Neural progenitor cell (in vitro differentiated cells): ENCODE measurements around the gene CRK. TPM values are rescaled to one million over a fixed set of nuclear protein-coding genes. Genes with fewer than 3 reads are reported as not detected.

Experiments used
- DNase-seq: peaks from one replicate; pipeline ENCODE4 v3.0.0-alpha.2; 2016; ENCODE audit warnings: low spot score
- H2AFZ ChIP-seq: fragments of 200-600 bp; sonication (generic); replicated peaks from 2 replicates; pipeline ENCODE4 v1.6.1; 2016; ENCODE audit warnings: antibody characterized with exemption
- H3F3A ChIP-seq: fragments of 200-600 bp; sonication (generic); 2 replicates; pipeline ENCODE4 v1.6.1; 2016; ENCODE audit warnings: antibody characterized with exemption, low read depth
- H3K27ac ChIP-seq: fragments of 200-600 bp; sonication (generic); 2 replicates; pipeline ENCODE4 v1.5.1; 2016; ENCODE audit warnings: mild to moderate bottlenecking
- H3K27me3 ChIP-seq: fragments of 200-600 bp; sonication (generic); 2 replicates; pipeline ENCODE4 v1.6.1; 2016; ENCODE audit warnings: mild to moderate bottlenecking, moderate library complexity
- H3K36me3 ChIP-seq: fragments of 200-600 bp; sonication (generic); 2 replicates; pipeline ENCODE4 v1.5.1; 2016
- H3K4me1 ChIP-seq: fragments of 200-600 bp; sonication (generic); 2 replicates; pipeline ENCODE4 v1.6.1; 2016; ENCODE audit warnings: mixed run types
- H3K4me2 ChIP-seq: fragments of 200-600 bp; sonication (generic); 2 replicates; pipeline ENCODE4 v1.6.1; 2016
- H3K4me3 ChIP-seq: fragments of 200-600 bp; sonication (generic); 2 replicates; pipeline ENCODE4 v1.5.1; 2016
- H3K79me2 ChIP-seq: fragments of 200-600 bp; sonication (generic); 2 replicates; pipeline ENCODE4 v1.6.1; 2016; ENCODE audit warnings: low read depth
- H3K9ac ChIP-seq: fragments of 200-600 bp; sonication (generic); 2 replicates; pipeline ENCODE4 v1.6.1; 2016
- H3K9me3 ChIP-seq: fragments of 200-600 bp; sonication (generic); 2 replicates; pipeline ENCODE4 v1.5.1; 2016; ENCODE audit warnings: low read depth
- H4K20me1 ChIP-seq: fragments of 200-600 bp; sonication (generic); 2 replicates; pipeline ENCODE4 v1.6.1; 2016; ENCODE audit warnings: low read depth
- H3K27ac Mint-ChIP-seq: 3 replicates; pipeline ENCODE4 v1.8.0; 2021; ENCODE audit warnings: mixed read lengths
- H3K27me3 Mint-ChIP-seq: 2 replicates; pipeline ENCODE4 v1.8.0; 2022; ENCODE audit warnings: low read depth, mild to moderate bottlenecking, inconsistent platforms, moderate library complexity, mixed read lengths; ENCODE audit not compliant: insufficient read depth
- H3K36me3 Mint-ChIP-seq: 3 replicates; pipeline ENCODE4 v1.8.0; 2021; ENCODE audit warnings: mixed read lengths
- H3K4me1 Mint-ChIP-seq: 3 replicates; pipeline ENCODE4 v1.8.0; 2021; ENCODE audit warnings: mixed read lengths
- H3K4me3 Mint-ChIP-seq: 3 replicates; pipeline ENCODE4 v1.8.0; 2021; ENCODE audit warnings: mild to moderate bottlenecking, moderate library complexity, mixed read lengths
- H3K9me3 Mint-ChIP-seq: 3 replicates; pipeline ENCODE4 v1.8.0; 2020; ENCODE audit warnings: mixed read lengths
- EZH2 ChIP-seq: fragments of 200-600 bp; sonication (generic); IDR thresholded peaks from 2 replicates; pipeline ENCODE4 v1.6.1; 2017; ENCODE audit warnings: antibody characterized with exemption, mild to moderate bottlenecking, moderate library complexity
- EZH2phosphoT487 ChIP-seq: fragments of 200-600 bp; sonication (generic); IDR thresholded peaks from 2 replicates; pipeline ENCODE4 v1.6.1; 2017; ENCODE audit warnings: antibody characterized with exemption
- total RNA-seq: library from RNA; depleted of rRNA; stranded (reverse); fragments of >200 nt; gene quantifications from 2 replicates; pipeline ENCODE4 v1.2.3, GENCODE V29; 2015; ENCODE audit warnings: low replicate concordance
- TF ChIP-seq, protein P1 (sequence below): fragments of 200-600 bp; sonication (generic); IDR thresholded peaks from 2 replicates; pipeline ENCODE4 v1.5.1; 2017; ENCODE audit warnings: antibody characterized with exemption, mild to moderate bottlenecking

The CRK gene
- total RNA-seq, 1 donor from 2014 or later, result 59.6 TPM

DNA sequence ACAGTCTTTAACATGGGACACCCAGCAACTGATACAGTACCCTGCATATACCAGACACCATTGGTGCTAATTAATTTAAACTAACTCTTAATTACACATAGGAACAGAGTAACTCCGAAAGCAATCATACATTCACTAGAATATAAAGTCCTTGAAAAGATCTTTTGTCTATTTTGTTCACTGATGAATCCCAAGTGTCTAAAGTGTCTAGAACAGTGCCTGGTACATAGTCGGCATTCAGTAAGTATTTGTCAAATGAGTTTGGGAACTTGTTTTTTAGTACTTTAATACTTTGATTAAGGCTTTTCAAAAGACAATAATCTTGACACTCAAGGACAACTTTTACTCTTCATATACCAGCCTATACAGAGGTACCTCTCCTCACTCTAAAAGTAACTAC is 69.8 kb downstream of the CRK start:
- no peaks in the 10 kb centered on the region for H3K27me3 ChIP-seq
- no peaks in the 10 kb centered on the region for H3K9me3 ChIP-seq
- peaks cover 100% of the 10 kb centered on the region for H3K79me2 ChIP-seq
- Mint-ChIP-seq H3K4me1 (peaks cover 9% of the 10 kb centered on the region), H3K27me3 (no peaks in the 10 kb centered on the region), H3K4me3 (no peak overlapping the region), H3K36me3 (peaks cover 19% of the 10 kb centered on the region), H3K9me3 (peaks cover 3% of the 10 kb centered on the region), H3K27ac (no peak overlapping the region)
- no peak overlapping the region for H3K9ac ChIP-seq
- H3K36me3 ChIP-seq, result no peaks in the 10 kb centered on the region
- no peak for DNase-seq
- no peak for TF ChIP-seq EZH2phosphoT487
- TF ChIP-seq EZH2, result no peak
- no peak overlapping the region for H3K4me2 ChIP-seq
- no peaks in the 10 kb centered on the region for H3K4me1 ChIP-seq
- H4K20me1 ChIP-seq, result peaks cover 100% of the 10 kb centered on the region
- H3K27ac ChIP-seq, result no peak overlapping the region
- H3F3A ChIP-seq, result peaks cover 40% of the 10 kb centered on the region
- H3K4me3 ChIP-seq, result no peak overlapping the region
- H2AFZ ChIP-seq, result no peak overlapping the region

DNA sequence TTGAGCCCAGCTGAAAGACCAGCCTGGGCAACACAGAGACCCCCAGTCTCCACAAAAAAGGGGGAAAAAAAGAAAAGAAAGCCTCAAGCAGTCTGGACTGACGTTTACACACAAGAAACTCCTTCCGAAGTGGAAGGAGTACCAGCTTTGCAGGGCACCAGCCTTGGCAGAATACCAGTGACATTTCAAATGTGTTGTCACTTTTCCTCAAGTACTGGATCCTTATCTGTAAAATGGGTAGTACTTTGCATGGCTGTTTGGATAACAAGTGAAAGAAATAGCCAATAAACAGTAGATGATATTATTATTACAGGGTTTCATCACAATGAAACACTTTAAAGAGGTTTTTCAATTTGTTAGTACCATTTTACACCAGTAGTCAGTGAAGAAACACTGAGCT is 70.2 kb downstream of the CRK start:
- peaks cover 3% of the 10 kb centered on the region for H3K9me3 Mint-ChIP-seq
- H3K4me2 ChIP-seq, result no peak overlapping the region
- no peaks in the 10 kb centered on the region for H3K4me1 ChIP-seq
- no peaks in the 10 kb centered on the region for H3K27me3 Mint-ChIP-seq
- H3K27me3 ChIP-seq, result no peaks in the 10 kb centered on the region
- H3K36me3 ChIP-seq, result no peaks in the 10 kb centered on the region
- no peak overlapping the region for H3K4me3 ChIP-seq
- peaks cover 100% of the 10 kb centered on the region for H3K79me2 ChIP-seq
- TF ChIP-seq EZH2phosphoT487 (no peak), EZH2 (no peak)
- TF ChIP-seq, protein P1, sequence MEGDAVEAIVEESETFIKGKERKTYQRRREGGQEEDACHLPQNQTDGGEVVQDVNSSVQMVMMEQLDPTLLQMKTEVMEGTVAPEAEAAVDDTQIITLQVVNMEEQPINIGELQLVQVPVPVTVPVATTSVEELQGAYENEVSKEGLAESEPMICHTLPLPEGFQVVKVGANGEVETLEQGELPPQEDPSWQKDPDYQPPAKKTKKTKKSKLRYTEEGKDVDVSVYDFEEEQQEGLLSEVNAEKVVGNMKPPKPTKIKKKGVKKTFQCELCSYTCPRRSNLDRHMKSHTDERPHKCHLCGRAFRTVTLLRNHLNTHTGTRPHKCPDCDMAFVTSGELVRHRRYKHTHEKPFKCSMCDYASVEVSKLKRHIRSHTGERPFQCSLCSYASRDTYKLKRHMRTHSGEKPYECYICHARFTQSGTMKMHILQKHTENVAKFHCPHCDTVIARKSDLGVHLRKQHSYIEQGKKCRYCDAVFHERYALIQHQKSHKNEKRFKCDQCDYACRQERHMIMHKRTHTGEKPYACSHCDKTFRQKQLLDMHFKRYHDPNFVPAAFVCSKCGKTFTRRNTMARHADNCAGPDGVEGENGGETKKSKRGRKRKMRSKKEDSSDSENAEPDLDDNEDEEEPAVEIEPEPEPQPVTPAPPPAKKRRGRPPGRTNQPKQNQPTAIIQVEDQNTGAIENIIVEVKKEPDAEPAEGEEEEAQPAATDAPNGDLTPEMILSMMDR, result no peak
- no peak overlapping the region for H2AFZ ChIP-seq
- no peak overlapping the region for H3K9ac ChIP-seq
- no peaks in the 10 kb centered on the region for H3K9me3 ChIP-seq
- DNase-seq, result no peak
- H3K4me3 Mint-ChIP-seq, result no peak overlapping the region
- peaks cover 100% of the 10 kb centered on the region for H4K20me1 ChIP-seq
- H3K27ac Mint-ChIP-seq, result no peak overlapping the region
- peak overlapping the region; percentile 55 for H3K27ac ChIP-seq
- peaks cover 10% of the 10 kb centered on the region for H3K4me1 Mint-ChIP-seq
- peaks cover 40% of the 10 kb centered on the region for H3F3A ChIP-seq
- peaks cover 19% of the 10 kb centered on the region for H3K36me3 Mint-ChIP-seq

DNA sequence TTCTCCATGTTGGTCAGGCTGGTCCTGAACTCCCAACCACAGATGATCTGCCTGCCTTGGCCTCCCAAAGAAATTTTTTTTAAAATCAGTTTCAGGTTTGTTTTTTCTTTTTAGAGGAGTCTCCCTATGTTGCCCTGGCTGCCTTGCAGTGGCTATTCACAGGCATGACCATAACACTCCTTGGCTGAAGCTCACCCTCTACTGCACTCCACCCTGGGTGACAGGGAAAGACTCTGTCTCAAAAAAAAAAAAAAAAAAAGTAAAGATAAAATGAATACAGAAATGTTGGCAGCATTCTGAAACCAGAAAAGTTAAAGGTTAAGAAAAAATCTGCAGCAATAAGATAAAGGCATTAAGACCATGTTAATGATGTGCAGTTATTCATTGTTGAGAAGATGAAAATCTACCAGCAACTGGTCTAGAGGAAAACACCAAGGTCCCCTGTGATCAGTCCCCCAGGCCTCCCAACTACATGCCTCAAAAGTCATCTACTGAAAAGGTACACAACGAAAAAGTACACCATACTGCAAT is 71.1 kb downstream of the CRK start:
- no peak overlapping the region for H3K27ac Mint-ChIP-seq
- no peaks in the 10 kb centered on the region for H3K27me3 Mint-ChIP-seq
- Histone ChIP-seq H3F3A (peaks cover 34% of the 10 kb centered on the region), H3K36me3 (no peaks in the 10 kb centered on the region), H4K20me1 (peaks cover 100% of the 10 kb centered on the region), H3K9ac (no peak overlapping the region), H3K79me2 (peaks cover 100% of the 10 kb centered on the region), H3K27me3 (no peaks in the 10 kb centered on the region), H3K9me3 (no peaks in the 10 kb centered on the region), H3K4me3 (no peak overlapping the region), H2AFZ (no peak overlapping the region), H3K4me1 (no peaks in the 10 kb centered on the region), H3K27ac (peak overlapping the region; percentile 55), H3K4me2 (no peak overlapping the region)
- peaks cover 12% of the 10 kb centered on the region for H3K4me1 Mint-ChIP-seq
- H3K36me3 Mint-ChIP-seq, result peaks cover 14% of the 10 kb centered on the region
- H3K9me3 Mint-ChIP-seq, result no peaks in the 10 kb centered on the region
- no peak for DNase-seq
- H3K4me3 Mint-ChIP-seq, result no peak overlapping the region
- TF ChIP-seq EZH2 (no peak), EZH2phosphoT487 (no peak)
- TF ChIP-seq, protein P1, result no peak

DNA sequence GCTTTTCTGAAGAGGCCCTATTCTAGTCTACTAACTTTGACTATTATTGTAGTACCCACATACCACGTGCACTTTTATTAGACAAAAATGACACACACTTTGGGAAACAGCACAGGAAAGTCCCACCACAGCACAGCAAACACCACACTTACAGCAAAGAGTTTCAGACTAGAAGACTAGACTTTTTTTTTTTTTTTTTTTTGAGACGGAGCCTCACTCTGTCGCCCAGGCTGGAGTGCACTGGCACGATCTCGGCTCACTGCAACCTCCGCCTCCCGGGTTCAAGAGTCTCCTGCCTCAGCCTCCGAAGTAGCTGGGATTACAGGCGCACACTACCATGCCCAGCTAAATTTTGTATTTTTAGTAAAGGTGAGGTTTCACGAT is 76.1 kb downstream of the CRK start:
- Histone ChIP-seq H2AFZ (no peak overlapping the region), H3K27ac (no peak overlapping the region), H3K79me2 (peaks cover 100% of the 10 kb centered on the region), H3K27me3 (no peaks in the 10 kb centered on the region), H3K9ac (no peak overlapping the region), H3K36me3 (no peaks in the 10 kb centered on the region), H3K4me2 (no peak overlapping the region), H3K4me3 (no peak overlapping the region), H3K9me3 (no peaks in the 10 kb centered on the region), H4K20me1 (peaks cover 100% of the 10 kb centered on the region), H3K4me1 (no peaks in the 10 kb centered on the region), H3F3A (peaks cover 22% of the 10 kb centered on the region)
- Mint-ChIP-seq H3K9me3 (no peaks in the 10 kb centered on the region), H3K4me3 (no peak overlapping the region), H3K36me3 (peaks cover 15% of the 10 kb centered on the region), H3K27me3 (no peaks in the 10 kb centered on the region), H3K4me1 (peaks cover 33% of the 10 kb centered on the region), H3K27ac (no peak overlapping the region)
- no peak for DNase-seq
- TF ChIP-seq, protein P1, result no peak
- no peak for TF ChIP-seq EZH2
- no peak for TF ChIP-seq EZH2phosphoT487
